SHP77 treated with DMSO at 0.1 percent for 48 hours (cell line): ENCODE measurements around the gene DNAJB12.
A peak's percentile ranks its signal among the peaks of the same experiment; 100 is the strongest.
"Not testable (repeated sequence)": the region's sequence is repeated elsewhere in the genome, so short reads cannot be mapped to it uniquely, and the experiment has no call there.

Source experiments
- DNase-seq: peaks from one replicate; lab custom pipeline; 2025; lab: John Stamatoyannopoulos, UW

Gene DNAJB12

DNA sequence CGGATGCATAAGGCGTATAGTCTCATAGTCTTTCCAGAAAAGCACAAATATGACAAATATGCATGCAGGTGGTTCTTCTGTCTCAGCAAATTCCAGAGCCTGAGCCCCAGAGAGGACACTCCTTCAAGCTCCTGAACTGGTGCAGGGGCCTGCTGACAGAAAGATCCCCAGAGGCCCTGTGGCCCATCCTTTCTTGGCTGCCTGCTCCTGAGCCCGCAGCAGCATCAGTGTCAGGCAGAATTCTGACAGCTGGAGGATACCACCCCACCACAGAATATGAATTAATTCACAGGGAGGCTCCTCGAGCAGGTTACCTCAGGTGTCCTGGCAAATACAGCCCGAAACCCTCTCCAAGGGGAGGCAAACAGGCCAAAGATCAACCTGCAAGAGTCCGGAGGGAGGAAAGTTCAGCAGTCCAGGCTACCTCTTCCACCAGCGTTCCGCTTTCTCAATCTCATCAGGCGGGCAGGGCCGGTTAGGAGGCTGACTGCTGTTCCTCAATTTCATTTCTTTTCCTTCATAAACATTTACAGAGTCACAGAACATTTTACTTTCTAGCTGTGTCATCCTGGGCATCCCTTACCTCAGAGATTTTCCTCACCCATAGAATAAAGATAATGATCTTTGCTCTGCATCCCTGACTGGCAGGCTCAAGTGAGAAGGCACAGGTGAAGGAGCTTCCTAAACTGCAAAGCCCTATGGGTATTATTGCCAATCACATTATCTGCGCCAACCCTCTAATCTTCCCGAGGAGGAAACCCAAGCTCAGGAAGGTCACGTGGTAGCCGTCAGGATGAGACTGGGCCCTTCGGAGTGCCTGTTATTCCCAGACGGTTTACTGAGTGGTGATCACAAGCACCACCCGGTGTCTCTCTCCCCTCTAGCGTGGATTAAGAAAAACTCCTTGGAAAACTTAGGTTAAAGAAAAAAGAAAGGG lies 1.4 kb downstream of the DNAJB12 start:
- no peak for DNase-seq

DNA sequence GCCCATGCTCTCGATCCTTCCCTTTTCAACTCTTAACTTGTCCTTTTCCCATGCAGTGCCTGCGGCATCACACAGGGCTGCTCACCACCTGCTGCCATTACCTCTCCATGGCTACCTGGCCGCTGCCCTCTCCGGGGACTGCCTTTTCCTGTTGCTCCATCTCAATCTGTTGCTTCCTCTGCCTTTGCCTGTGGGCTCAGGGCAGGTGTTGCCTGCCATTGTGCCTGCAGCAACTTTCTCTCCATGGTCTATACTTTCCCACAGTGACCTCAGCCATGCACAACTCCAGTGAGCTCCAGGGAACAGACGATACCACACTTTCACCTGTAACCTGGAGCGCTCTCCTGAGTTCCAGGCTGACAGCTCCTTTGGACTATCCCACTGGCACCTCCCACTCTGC lies 3.2 kb downstream of the DNAJB12 start:
- no peak for DNase-seq

DNA sequence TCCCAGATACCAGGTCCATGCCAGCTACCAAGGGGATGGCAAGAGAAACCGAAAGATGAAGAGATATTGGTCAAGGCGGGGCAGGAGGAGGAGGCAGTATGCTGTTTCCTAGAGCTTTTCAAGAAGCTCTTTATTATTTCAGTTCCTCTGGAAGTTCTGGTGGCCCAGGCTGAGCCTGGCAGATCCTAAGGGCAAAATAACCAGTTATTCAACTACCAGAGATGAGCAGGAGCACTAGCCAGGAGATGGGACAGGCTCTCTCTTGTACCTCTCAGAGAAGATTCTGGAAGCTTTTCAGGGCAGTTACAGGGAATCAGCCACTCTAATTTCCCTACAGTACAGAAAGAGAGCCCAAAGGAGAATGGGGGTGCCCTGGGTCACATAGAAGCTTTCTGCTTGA lies 5.3 kb downstream of the DNAJB12 start:
- no peak for DNase-seq

DNA sequence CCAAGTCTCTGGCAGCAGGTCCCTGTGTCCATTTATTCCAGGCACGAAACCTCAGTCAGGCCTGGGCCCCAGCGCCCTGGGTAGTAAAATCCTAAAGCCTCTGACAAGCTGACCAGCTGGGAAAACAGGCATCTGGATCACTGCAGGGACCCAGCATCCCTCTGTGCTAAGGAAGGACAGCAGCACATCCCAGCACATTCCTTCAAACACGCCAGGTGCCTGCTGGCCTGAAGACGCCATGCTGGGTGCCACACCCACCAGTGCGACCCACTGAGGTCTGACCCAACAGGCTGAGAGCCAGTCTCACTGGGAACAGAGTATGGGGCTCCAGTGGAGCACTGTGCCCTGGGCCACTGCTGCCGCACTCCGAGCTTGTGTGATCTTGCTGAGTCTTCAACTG lies 6.4 kb downstream of the DNAJB12 start:
- DNase-seq = no peak

DNA sequence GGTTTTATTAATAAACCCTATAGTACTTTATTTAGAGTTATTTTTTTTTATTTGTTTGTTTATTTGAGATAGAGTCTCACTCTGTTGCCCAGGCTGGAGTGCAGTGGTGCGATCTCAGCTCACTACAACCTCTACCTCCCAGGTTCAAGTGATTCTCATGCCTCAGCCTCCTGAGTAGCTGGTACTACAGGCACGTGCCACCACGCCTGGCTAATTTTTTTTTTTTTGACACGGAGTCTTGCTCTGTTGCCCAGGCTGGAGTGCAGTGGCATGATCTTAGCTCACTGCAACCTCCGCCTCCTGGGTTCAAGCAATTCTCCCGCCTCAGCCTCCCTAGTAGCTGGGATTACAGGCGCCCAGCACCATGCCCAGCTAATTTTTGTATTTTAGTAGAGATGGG lies 8.6 kb downstream of the DNAJB12 start:
- DNase-seq = not testable (repeated sequence)

DNA sequence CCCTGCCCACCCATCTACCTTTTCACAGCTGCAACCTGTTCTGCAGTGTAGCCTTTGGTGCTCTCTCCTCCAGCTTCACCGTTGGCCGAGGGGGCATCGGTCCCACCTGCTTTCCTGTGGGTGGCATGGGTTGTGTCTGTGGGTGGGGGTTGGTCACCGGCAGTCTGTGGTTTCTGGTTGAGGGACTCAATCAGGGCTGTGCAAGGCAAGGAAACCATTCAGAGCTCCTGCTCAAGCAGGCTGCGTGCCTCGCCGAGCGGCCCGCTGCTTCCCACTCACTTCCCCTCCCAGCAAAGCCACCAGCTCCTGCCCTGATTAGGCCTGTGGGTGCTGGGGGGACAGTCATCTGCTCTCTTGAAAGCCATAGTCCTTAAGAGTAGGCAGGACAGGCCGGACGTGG lies 9.8 kb downstream of the DNAJB12 start:
- DNase-seq = no peak

DNA sequence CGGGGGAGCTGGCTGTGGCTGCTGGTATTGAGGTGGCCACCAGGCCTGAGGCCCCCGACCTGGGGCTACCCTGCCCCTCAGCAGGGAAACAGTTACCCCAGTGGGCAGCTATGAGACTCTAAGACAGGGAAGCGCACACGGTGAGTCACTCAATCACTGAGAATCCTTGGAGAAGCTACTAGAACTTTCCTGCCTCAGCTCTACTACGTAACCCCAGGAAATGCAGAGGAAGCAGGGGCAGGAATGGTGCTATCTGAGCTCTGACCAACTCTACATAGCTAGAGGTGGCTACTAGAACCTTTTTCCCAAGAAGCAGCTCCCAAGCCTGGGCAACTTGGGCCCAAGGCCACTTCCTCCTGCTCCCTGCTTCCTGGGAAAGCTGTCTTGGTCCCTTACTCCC lies 11.8 kb downstream of the DNAJB12 start:
- no peak for DNase-seq

DNA sequence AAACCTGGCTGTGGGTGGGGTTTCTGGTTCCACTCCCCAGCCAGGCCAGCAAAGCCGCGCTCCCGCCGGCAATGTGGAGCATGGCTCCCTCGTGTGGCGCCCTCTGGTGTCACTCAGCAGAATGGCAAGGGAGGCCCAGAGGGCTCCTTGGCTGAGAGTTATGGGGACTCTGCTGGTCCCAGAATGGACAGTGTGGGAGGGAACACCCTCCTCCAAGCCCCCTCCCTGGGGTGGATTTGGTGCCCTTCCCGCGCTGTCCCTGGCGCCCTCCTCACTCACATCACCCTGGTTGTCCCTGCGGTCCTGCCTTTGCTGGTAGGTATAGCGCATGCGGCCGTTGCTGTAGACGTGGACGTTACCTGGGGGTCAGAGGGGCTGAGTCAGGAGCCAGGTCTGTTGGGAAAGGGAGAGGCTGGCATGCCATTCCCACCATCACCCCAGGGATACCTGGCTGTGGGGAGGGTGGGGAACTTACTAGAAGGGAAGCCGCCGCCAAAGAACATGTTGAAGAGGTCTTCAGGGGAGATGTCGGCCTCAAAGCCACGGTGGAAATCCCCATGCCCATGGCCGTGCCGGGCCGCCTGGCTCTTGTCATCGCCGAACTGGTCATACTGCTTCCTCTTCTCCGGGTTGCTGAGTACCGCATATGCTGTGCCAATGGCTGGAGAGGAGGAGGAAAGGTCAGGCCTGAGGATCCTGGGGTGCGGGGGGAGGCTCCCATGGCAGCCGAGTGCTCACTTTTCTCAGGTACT lies 14.0 kb downstream of the DNAJB12 start:
- DNase-seq = no peak

DNA sequence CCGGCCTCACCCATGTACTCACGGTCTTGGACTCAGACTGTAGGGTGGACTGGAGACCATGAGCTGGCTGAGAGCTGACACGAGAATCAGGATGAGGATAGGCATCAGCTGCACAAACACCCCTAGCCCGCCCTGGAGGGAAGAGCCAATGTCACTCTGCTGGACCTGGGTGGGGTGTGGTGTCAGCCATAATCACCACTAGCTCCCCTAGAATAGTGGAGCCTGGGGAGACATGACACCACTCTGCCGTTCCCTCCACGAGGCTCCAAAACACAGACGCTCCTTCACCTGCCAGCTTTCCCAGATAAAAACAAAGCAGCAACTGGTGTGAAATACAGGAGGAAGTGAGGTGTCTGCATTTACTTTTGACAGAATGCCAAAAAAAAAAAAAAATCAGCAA lies 16.5 kb downstream of the DNAJB12 start:
- no peak for DNase-seq

DNA sequence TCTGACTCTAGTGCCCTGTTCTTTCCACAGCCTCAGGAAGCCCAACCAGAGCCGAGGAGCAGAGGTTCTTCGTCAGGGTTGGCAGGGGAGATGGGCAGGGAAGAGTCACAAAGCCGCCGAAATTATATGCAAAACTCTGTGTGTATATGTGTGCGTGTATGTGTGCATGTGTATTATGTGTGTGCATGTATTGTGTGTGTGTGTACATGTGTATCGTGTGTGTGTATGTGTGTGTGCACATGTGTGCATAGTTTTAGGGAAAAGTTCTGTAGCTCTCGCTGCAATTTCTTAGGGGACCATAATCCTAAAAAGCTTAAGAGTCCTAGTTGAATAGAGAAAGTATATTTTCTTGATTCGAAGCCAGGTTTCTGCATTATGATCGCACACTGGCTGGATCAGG lies 17.0 kb downstream of the DNAJB12 start:
- DNase-seq = no peak

DNA sequence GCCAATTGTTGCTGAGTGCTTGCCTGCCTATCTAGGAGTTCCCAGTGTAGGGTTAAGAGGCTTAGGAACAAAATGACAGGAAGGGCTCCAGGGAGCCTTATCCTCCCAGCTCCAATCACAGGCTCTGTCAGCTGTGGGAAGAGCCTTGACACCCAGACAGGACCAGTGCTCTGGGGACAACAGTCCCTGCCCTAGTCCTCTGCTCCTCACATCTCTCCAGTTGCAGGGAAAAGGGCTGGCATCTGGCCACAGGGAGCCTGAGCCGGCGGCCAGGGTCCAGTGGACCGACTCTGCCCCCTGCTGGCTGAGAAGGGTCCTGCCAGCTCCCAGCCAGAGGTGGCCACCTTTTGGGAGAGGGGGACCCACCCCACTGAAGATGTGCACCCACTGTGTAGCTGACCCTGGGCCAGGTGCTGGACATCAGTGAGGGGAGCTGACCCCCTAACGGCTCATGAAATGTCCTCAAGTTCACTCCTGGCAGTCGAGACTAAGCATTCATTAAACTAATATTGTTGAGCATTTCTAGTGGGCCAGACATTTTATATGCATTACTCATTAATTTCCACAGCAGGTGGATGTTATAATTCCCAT lies 17.6 kb downstream of the DNAJB12 start:
- no peak for DNase-seq

DNA sequence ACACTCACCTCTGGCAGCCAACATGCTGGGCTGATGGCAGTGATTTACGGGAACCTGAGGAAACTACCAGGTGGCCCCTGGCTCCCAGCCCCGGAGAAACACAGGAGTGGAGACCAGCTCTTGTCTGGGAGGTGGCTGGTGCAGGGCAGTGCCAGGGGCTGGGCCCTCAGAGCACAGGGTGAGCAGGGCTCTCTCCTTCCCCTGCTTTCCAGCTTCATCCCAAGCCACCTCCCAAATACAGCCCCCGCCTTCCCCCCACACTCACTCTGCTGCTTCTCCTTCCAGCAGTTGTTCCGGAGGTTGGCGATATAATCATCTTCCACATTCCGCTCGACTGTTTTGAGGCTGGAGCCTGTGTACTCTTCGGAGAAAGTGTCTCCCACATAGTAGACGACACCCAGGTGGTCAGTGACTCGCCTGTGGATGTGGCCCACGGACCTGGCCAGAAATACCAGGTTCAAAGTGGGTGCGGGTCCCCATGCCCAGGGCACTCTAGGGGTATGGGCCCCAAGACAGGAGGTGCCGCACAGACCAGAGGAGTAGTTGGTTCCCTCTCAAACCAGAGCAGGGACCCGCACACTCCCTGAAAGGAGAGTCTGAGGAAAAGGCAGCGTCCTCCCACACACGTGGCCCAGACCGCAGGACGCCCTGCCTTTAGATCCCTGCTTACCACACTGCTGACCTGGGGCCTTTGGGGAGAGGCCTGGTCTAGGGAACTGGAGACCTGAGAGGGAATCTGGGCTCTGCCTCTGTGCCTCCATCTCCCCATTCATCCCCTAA lies 18.3 kb downstream of the DNAJB12 start:
- DNase-seq = no peak

DNA sequence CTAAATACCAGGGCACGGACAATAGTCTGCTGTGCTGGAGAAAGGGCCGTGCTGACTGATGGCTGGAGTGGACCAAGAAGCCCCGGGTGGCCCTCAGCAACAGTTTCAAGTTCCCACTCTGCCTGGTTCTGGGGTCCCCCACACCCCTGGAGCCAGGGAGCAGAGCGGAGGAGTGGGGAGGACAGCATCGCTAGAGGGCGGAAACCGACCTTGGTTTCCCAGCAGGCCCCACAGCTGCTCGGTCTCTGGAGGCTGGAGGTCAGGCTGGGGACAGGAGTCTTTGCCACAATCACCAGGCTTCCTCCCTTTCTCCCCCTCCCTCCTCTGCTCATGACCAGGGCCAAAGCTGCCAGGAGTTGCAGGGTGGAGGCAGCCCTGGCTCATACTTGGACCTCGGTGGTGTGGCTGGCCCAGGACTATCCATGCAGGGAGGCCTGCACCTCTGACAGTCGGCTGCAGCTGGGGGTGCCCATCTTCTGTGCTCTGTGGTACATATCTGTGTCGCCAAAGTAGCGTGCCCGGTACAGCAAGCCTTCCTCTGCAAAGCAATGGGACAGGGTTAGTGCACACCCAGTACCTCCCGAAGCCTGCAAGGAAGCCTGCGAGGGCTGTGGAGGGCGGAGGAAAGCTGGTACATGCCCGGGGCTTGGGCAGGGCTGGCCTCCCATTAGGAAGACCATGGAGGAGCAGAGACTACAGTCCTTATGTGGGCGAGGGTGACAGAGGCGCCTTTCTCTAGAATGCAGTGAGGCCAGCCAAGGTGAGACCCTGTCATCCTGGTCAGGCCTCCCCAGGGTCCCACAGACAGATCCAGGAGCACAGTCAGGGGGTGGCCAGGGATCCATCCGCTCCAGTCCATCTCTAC lies 19.1 kb downstream of the DNAJB12 start:
- DNase-seq = no peak

DNA sequence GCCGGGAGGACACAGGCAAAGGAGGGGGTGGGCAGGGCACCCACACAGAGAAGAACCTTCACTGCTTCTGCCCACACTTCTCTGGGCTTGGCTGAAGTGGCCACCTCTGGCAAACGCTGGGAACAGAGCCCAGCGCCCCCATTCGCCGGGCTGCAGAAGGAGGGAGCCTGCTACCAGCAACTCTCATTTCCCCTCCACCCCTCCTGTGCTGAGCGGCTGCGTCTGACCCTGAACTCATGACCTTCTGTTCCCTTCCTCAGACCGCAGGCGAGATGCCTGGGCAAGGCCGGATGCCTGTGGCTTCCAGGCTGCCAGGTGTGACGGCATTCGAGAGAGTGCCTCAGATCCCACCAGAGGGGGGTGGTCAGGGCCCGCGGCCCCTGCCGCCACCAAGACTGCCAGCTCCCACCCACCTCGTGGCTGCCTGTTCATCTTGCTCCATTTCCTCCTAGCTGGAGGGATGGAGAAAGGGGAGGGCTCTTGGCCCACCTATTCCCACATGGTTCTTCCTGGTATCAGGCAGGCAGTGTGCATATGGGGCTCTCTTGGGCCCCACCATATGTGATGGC lies 19.8 kb downstream of the DNAJB12 start:
- no peak for DNase-seq

DNA sequence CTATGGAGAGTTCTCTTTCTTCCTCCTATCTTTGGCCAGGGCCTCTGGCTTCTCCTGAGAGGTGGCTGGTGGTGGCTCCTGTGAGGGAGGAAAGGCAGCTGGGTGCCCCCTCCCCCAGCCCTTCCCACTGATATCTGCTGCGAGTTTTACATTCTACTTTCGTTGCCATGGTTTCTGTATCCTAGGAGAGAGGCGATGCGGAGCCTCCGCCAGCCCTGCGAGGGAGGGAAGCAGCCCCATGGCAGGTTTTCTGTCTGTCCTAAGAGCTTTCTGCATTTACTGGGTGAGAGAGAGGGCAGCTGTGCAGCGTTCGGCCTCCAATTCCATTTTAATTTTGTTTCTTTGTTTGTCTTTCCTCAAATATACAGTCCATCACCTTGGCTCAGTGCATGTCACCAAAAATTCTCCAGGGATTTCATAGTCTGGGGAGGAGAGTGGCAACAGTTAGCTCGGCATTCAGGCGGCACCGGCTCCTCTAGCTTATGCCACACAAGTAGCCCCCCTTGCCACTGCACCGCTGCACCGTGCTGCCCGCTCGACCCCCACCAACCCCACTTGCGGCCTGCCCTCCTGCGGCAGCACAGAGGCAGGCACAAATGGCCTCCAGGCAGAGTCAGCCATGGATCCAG lies 20.4 kb downstream of the DNAJB12 start:
- no peak for DNase-seq

DNA sequence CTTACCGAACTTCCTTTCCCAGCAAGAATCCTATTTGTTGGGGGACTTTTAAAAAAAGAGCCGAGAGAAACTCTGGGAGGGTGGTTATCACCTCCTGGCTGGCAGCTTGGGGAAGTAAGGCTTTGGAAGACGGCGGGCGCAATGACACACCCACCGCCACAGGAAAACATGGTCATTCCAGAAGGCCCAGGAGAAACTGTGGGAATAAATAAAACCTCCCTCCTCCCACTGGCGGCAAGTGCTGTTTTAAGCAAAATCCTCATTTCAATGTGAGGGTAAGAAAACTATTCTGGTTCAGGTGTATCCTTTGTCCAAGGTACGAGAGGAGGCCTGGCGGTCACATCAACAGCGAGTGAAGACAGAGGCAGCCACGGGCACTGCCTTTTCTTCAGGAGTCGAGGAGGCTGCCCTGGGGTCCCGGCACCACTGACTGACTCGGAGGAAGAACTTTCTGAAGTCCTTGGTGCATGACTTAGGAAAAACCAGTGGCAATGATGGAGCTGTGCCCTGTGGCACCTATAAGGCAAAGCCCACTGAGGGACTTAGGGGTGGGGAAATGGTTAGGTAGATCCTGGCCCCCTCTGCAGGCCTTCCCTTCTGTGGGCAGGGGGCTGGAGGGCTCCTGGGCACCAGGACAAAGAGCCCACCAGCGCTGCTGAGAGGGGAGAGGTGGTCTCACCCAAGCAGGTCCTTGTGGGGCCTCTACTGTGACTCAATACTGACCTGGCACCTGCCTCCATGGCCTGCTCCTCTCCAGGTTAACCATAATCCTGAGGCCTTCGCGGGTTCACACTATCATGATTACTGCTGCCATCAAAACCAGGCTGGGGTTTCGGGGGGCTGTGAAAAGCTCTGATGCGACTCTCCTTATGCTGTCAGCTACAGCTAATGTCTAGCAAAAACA lies 21.4 kb downstream of the DNAJB12 start:
- DNase-seq = no peak

DNA sequence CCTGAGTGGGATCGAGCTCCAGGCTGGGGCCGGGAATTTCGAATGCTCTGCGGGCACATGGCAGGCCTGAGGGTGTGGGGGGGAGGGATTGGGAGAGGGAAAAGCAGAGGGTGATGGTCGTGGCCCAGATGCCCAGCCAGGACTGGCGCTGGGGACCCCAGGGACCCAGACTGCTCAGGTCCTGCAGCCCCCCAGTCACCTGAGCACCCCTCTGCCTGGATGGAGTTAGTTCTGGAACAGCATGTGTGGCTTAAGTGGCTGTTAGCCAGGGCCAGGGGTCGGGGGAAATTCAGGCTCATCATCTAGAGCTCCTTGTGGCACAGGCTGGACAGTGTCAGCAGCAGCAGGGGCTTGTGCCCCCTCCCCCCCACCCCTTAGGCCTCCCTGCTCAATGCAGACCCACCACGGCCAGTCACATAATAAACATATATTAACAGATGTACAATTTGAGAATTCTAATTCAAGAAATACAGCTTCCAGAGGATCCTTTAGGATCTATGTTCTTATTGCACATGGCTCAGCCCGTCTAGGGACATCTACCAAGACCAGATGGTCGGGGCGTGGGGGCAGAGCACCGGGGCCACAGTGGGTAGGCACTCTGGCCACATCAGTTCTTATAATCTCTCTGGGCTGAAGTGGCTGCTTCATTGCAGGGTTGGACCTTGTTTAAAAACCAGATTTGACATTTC lies 22.2 kb downstream of the DNAJB12 start:
- no peak for DNase-seq

DNA sequence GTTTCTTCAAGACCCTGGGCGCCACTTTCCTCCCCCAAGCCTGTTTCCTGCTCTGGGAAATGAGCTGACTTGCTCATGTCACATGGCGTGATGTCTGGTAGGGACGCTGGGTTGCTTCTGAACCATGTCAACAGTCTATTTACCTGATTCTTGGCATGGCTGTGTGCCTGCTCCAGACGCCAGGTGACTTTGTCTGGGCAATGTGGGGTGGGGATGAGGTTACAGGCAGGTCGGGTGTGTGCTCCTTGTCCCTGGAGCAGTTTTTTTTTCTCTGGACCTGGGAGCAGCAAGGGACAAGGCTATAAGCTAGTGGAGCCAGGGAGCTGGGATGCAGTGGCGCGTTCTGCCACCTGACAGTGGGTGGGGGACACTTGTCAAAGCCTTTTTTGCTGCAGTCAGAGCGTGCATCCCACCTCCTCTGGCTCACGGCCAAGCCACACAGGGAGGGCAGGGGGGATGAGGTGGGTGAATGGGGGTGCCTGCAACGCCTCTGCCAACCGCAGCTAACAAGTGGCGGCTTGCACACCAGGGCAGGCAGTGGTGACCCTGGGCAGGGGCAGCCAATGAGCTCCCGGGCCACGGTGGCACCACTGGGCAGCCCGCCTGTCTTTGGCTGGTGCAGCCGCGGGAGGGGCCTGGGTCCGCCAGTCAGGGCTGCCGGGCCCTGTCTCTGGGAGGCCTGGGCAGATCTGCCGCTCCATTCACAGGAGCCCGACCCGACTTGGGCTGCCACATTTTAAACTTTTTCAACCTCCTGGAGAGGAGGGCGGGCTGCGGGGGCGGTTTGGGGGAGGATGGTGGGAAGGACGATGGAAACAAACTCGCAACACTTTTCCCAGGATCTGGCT lies 22.9 kb downstream of the DNAJB12 start:
- DNase-seq = peak; percentile 74
